Measurements from ENCODE around the gene TGM2.

Gene TGM2

DNA sequence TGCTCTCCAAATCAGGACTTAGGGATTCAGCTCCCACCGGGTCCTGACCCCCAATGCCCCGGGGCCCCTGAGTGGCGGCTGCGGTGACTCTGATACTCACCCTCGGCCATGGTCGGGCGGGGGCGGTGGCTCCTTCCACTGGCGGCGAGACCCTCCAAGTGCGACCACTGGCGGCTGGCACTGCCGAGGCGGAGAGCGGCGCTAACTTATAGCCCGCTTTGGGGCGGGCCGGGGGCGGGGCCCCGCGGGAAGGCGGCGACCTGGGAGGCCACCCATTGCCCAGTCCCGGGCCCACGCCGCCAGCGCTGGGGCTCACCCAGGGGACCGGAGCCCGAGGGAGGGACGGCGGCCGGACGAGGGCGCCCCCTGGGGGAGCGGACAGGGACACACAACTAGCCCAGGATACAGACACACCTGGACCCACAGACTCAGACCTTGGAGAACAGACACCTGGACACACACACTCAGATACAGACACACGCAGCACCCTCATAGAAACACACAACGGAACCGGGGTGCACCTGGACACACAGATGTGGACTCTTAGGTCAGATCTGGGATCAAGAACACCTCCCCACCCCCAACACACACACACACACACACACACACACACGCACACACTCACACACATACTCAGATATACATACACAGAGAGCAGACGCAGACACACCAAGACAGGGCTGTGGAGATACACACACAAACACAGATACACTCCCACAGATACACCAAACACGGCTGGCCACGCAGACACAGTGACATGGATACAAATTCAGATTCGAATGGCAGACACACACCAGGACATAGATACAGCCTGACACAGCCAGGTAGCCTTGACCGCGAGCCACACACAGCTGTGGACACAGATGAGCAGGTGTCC, at the start of gene TGM2:
Gene TGM2 (minus strand): TSS at position 182 of the 877 bp plus-strand sequence. CDS start 72 bp downstream, at position 110.
- H3K9ac ChIP-seq (ENCODE audit: low read depth, low read length) = no peak within 1 kb of the TSS
- H3K36me3 ChIP-seq (ENCODE audit: insufficient read depth, low read depth, low read length) = no peaks in the 10 kb centered on the region
- no peaks in the 10 kb centered on the region for H3K4me1 ChIP-seq (ENCODE audit: insufficient read depth, low read length)
- peaks cover 9% of the 10 kb centered on the region for H3K27me3 ChIP-seq (ENCODE audit: insufficient read depth, low read length)
- no peaks in the 10 kb centered on the region for H3K9me3 ChIP-seq (ENCODE audit: insufficient read depth, low read depth, low read length)
- H3K27ac ChIP-seq (ENCODE audit: low read length) = no peak within 1 kb of the TSS
- peak within 1 kb of the TSS; percentile 53; the same call in 1 of the 2 replicates for H3K4me3 ChIP-seq (ENCODE audit: low read length)

DNA sequence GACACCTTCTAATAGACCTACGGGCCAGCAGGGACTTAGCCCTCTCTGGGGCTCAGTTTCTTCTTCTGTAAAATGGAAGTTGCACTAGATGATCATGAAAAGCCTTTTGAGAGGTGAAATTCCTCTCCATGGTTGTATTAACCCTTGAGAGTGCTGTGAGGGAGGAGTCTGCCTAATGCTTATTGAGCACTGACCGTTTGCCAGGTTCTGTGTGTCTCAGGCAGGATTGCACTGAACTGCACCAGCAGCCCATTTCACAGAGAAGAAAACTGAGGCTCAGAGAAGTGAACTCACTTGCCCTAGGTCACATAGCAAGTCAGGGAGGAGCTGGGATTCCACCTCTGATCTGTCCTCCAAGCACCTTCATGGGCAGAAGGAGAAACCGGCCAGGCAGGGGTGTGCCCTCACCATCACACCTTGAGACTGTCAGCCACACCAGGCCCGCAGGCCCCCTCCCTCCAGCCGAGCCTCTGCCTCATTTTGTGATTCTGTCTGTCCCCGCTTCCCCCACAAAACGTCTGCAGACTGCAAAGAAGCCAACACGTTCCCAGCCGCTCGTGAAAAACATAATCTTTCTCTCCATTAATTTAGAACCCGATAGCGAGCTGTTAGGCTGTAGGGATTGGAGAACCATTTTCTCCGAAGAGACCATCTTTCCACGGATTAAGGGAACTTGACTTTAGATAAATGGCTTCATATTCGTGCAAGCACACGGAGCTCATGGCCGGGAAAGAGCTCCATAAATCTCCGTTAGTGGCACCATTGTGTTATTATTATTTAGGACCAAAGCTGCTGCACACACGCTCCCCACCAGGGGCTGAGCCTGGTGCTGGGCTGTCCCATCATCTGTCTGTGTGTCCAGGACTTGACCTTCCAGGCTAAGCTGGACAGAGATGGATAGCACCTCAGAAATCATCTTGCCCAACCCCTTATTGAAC, 49.5 kb upstream of the TGM2 start:
- H3K27me3 ChIP-seq (ENCODE audit: insufficient read depth, low read length) = no peaks in the 10 kb centered on the region; the same call in 1 of the 2 replicates
- H3K36me3 ChIP-seq (ENCODE audit: insufficient read depth, low read depth, low read length) = no peaks in the 10 kb centered on the region
- H3K9me3 ChIP-seq (ENCODE audit: insufficient read depth, low read depth, low read length) = no peaks in the 10 kb centered on the region
- no peaks in the 10 kb centered on the region for H3K4me1 ChIP-seq (ENCODE audit: insufficient read depth, low read length)
- no peak overlapping the region for H3K9ac ChIP-seq (ENCODE audit: low read depth, low read length)
- no peak overlapping the region for H3K4me3 ChIP-seq (ENCODE audit: low read length)
- H3K27ac ChIP-seq (ENCODE audit: low read length) = no peak overlapping the region

DNA sequence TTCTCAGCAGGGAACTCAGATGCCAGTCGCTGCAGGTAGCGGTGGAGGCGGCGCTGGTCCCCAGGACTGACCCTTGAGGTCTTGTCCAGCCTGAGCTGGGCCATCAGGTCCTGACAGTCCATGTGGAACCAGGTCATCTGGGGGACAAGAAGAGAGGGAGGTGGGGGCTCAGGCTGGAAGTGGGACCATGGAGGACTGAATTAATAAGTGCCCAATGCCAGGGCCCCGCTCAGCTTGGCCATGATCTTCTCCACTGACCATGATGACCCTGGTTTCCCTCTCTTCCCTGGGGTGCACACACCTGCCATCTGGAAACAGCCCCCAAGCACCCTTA, 48.5 kb upstream of the TGM2 start:
- no peak overlapping the region for H3K4me3 ChIP-seq (ENCODE audit: low read length)
- no peak overlapping the region for H3K27ac ChIP-seq (ENCODE audit: low read length)
- no peaks in the 10 kb centered on the region for H3K36me3 ChIP-seq (ENCODE audit: insufficient read depth, low read depth, low read length)
- no peaks in the 10 kb centered on the region; the same call in 1 of the 2 replicates for H3K27me3 ChIP-seq (ENCODE audit: insufficient read depth, low read length)
- no peaks in the 10 kb centered on the region for H3K9me3 ChIP-seq (ENCODE audit: insufficient read depth, low read depth, low read length)
- no peaks in the 10 kb centered on the region for H3K4me1 ChIP-seq (ENCODE audit: insufficient read depth, low read length)
- no peak overlapping the region for H3K9ac ChIP-seq (ENCODE audit: low read depth, low read length)

DNA sequence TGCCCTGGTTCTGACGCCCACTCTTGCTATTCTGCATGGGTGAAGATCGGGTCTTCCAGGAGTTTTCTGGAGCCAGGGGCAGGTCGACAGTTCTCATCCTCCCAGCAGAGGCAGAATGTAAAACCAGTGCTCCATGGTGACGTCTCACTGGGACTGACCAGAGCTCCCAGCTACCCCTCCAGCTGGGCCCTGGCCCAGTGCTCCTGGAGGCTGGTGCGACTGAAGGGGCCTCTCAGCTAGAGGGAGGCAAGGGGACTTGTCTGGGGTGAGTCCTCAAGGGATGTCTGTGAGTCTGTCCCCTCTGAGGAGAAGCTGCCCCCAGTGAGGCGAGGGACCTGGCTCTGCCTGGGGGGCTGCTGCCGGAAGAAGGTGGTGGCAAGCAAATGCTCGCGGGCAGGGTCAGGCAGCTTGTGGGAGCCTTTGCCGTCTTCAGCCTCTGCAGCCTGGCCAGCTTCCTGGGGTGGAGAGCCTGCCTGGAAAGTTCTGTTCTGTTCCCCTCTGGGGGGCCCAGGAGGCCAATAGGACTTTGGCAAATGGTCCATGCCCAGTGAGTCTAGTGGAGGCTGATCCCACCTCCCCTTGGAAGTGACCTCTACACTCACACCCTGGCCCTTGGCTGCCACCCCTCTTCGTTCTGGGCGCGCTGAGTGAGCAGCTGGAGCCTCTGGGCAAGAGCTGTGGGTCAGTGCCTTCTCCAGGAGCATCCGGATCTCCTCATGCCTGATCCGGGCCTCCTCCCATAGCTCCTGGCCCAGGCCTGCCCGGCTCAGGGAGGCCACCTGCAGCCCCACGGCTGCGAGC, 47.9 kb upstream of the TGM2 start:
- no peak overlapping the region for H3K27ac ChIP-seq (ENCODE audit: low read length)
- no peaks in the 10 kb centered on the region for H3K9me3 ChIP-seq (ENCODE audit: insufficient read depth, low read depth, low read length)
- H3K36me3 ChIP-seq (ENCODE audit: insufficient read depth, low read depth, low read length) = no peaks in the 10 kb centered on the region
- H3K27me3 ChIP-seq (ENCODE audit: insufficient read depth, low read length) = no peaks in the 10 kb centered on the region
- no peak overlapping the region for H3K4me3 ChIP-seq (ENCODE audit: low read length)
- no peaks in the 10 kb centered on the region for H3K4me1 ChIP-seq (ENCODE audit: insufficient read depth, low read length)
- H3K9ac ChIP-seq (ENCODE audit: low read depth, low read length) = no peak overlapping the region

DNA sequence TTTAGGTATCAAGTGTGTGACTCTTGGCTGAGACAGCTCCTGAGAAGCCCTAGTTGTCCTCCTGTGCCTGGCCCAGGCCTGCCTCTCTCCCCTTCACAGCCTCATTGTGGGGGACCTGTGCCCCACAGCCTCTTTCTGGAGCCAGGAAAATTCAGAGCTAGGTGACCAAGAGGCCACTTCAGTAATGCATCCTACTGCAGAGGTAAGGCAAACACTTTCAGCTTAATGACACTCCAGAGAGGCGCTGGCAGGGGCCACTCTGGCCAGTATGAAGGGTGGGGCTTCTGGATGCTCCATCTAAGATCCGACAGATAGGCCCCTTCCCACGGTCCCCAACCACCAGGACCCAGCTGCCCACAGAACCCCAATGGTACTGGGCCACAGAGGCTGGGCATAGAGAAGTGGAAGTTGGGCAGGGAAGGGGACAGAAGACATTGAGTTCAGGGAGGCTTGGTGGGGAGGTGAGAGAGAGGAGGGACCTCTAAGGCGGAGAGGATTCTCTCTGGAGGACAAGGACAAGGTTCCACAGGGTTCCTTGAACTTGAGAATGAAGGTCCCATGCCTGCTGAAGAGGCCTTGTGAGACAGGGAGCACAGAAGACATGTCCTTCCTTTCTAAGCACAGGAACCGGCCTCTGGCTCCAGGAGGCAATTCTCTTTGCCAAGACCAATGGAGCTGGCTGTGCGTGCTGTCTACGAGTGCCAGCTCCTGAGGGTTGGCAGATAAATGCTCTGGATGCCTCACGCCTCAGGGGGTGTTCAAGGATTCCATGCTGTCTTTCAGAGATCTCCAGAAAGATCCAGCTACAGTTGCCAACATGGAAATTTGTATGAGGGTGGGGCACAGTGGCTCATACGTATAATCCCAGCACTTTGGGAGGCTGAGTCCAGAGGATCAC, 46.4 kb upstream of the TGM2 start:
- H3K27ac ChIP-seq (ENCODE audit: low read length) = no peak overlapping the region
- no peaks in the 10 kb centered on the region for H3K36me3 ChIP-seq (ENCODE audit: insufficient read depth, low read depth, low read length)
- no peak overlapping the region for H3K4me3 ChIP-seq (ENCODE audit: low read length)
- no peaks in the 10 kb centered on the region for H3K27me3 ChIP-seq (ENCODE audit: insufficient read depth, low read length)
- H3K4me1 ChIP-seq (ENCODE audit: insufficient read depth, low read length) = no peaks in the 10 kb centered on the region
- H3K9ac ChIP-seq (ENCODE audit: low read depth, low read length) = no peak overlapping the region
- H3K9me3 ChIP-seq (ENCODE audit: insufficient read depth, low read depth, low read length) = no peaks in the 10 kb centered on the region

DNA sequence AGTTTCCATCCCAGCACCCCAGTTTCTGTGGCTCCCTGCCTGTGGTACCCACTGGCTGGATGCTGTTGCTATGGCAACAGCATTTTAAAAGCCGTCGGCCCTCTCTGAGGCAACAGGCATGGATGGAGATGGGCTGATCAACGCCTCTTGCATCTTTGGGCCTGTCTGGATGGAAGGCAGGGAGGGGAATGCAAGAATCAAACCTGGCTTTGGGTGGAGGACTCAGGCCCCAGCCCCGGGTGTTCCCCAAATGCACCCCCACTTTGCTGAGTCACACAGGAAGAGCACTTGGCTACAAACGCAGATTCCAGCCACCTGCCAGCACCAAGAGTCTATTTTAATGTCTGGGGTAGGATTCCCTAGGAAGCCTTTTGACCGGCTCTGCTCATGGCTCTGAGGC, 45.7 kb upstream of the TGM2 start:
- H3K4me3 ChIP-seq (ENCODE audit: low read length) = no peak overlapping the region
- H3K9ac ChIP-seq (ENCODE audit: low read depth, low read length) = no peak overlapping the region
- no peaks in the 10 kb centered on the region for H3K36me3 ChIP-seq (ENCODE audit: insufficient read depth, low read depth, low read length)
- H3K27me3 ChIP-seq (ENCODE audit: insufficient read depth, low read length) = no peaks in the 10 kb centered on the region
- H3K27ac ChIP-seq (ENCODE audit: low read length) = no peak overlapping the region
- H3K4me1 ChIP-seq (ENCODE audit: insufficient read depth, low read length) = no peaks in the 10 kb centered on the region
- no peaks in the 10 kb centered on the region for H3K9me3 ChIP-seq (ENCODE audit: insufficient read depth, low read depth, low read length)

DNA sequence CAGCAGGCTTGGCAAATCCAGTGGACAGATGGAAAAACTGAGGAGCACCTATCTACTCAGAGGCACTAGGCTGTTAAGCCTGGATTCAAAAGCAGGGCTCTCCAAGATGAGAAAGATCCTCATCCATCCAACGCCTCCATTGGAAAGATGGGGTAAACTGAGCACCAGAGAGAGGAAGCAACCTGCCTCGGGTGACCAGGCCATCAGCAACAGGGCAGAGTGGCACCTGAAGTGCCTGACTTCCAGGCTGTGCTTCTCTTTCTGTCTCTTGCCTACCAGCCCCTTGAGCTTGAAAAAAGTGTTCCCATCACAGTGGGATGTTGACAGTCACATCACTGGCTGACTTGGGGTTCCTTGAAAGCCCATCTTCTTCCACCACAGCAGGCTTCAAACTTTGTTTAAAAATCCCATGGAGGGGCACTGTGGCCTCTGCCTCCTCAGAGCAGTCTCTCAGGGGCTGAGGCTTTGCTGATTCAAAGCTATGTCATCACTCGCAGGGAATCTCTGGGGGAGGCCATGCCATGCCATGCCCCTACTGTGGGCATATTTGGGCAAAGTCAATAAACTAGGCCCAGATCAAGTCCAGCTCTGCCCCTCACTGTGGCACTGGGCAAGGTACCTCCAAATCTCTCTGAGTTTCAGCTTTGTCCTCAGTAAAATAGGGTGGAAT, 44.8 kb upstream of the TGM2 start:
- Histone ChIP-seq H3K9ac (ENCODE audit: low read depth, low read length) (no peak overlapping the region), H3K4me1 (ENCODE audit: insufficient read depth, low read length) (no peaks in the 10 kb centered on the region), H3K27ac (ENCODE audit: low read length) (no peak overlapping the region), H3K9me3 (ENCODE audit: insufficient read depth, low read depth, low read length) (no peaks in the 10 kb centered on the region), H3K4me3 (ENCODE audit: low read length) (no peak overlapping the region), H3K27me3 (ENCODE audit: insufficient read depth, low read length) (no peaks in the 10 kb centered on the region), H3K36me3 (ENCODE audit: insufficient read depth, low read depth, low read length) (no peaks in the 10 kb centered on the region)

DNA sequence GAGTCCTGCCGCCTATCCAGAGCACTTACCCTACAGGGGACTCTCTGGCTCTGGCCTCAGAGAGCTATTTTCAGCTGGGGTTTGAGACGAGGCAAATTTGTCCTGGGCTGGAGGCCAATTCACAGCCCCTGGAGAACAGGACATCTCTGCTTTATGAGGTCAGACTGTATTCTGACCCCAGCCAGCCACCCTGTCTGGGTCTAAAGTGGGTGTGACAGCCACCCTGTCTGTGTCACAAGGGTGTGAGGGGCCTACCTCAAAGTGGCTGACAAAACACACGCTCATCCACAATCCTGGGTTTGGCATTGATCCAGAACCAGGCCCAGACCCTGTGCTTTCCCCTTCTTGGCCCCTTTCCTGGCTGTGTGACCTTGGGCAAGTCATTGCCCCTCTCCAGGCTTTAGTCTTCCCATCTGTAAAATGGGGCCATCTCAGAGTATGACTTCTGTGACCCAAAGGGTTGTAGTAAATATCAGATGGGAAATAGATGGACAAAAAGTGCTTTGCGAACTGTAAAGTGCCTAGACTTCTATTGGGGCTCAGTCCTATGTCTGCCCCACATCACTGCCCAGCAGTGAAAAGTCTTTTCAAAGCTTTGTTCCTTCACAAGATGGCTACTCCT, 44.1 kb upstream of the TGM2 start:
- Histone ChIP-seq H3K9me3 (ENCODE audit: insufficient read depth, low read depth, low read length) (no peaks in the 10 kb centered on the region), H3K4me3 (ENCODE audit: low read length) (no peak overlapping the region), H3K27me3 (ENCODE audit: insufficient read depth, low read length) (no peaks in the 10 kb centered on the region), H3K27ac (ENCODE audit: low read length) (no peak overlapping the region), H3K36me3 (ENCODE audit: insufficient read depth, low read depth, low read length) (no peaks in the 10 kb centered on the region), H3K9ac (ENCODE audit: low read depth, low read length) (no peak overlapping the region), H3K4me1 (ENCODE audit: insufficient read depth, low read length) (no peaks in the 10 kb centered on the region)

DNA sequence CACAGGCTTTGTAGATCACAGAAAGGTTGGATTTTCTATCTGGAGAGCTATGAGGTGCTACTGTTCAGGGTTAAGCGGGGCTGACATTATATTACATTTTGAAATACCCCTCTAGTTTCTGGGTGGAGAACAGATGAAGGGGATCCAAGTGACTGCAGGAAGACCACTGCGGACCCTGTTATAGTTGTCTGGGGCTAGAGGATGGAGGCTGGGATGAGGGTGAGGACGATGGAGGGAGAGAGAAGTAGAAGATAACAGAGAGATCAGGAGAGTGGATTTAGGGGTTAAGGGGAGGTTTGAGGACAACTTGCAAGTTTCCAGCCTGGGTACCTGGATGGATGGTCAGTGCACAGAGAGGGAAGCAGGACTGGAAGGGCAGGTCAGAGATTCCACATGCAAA, 43.5 kb upstream of the TGM2 start:
- Histone ChIP-seq H3K9ac (ENCODE audit: low read depth, low read length) (no peak overlapping the region), H3K36me3 (ENCODE audit: insufficient read depth, low read depth, low read length) (no peaks in the 10 kb centered on the region), H3K4me1 (ENCODE audit: insufficient read depth, low read length) (no peaks in the 10 kb centered on the region), H3K4me3 (ENCODE audit: low read length) (no peak overlapping the region), H3K27ac (ENCODE audit: low read length) (no peak overlapping the region), H3K27me3 (ENCODE audit: insufficient read depth, low read length) (no peaks in the 10 kb centered on the region), H3K9me3 (ENCODE audit: insufficient read depth, low read depth, low read length) (no peaks in the 10 kb centered on the region)

DNA sequence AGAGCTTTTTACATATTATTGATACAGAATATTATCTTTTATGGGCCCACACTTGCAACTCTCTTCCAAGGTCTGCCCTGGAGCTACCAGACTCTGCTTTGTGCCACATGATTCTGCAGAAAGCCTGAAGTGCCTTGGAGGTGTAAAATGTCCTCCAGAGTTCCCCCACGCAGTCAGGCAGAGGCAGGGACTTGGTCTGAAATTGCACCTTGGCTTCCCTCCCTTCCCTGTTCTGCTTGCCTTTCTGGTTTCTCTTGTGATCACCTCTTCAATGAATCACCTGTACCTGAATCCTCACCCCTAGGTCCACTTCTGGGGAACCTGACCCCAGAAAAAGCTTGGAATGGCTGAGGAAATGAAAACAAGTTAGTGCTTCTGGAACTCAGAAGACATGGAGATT, 43.0 kb upstream of the TGM2 start:
- Histone ChIP-seq H3K36me3 (ENCODE audit: insufficient read depth, low read depth, low read length) (no peaks in the 10 kb centered on the region), H3K27ac (ENCODE audit: low read length) (no peak overlapping the region)

More for the DNA sequence above, 43.0 kb upstream of the TGM2 start:
- H3K9ac ChIP-seq (ENCODE audit: low read depth, low read length) = no peak overlapping the region
- no peak overlapping the region for H3K4me3 ChIP-seq (ENCODE audit: low read length)
- H3K27me3 ChIP-seq (ENCODE audit: insufficient read depth, low read length) = no peaks in the 10 kb centered on the region
- no peaks in the 10 kb centered on the region for H3K4me1 ChIP-seq (ENCODE audit: insufficient read depth, low read length)
- no peaks in the 10 kb centered on the region for H3K9me3 ChIP-seq (ENCODE audit: insufficient read depth, low read depth, low read length)
